Stimulated activated CD4-positive, alpha-beta T cell treated with anti-CD3 and anti-CD28 coated beads, Interleukin-4, amount 100 ng/mL, for 4 hours (primary cell): Measurements from ENCODE around the gene KRTAP9-3.
"Not testable (repeated sequence)": the region's sequence is repeated elsewhere in the genome, so short reads cannot be mapped to it uniquely, and the experiment has no call there.

ENCODE experiments used
- DNase-seq, 2 experiments: peaks; one replicate each; pipeline ENCODE4 v3.0.0-alpha.2; 2020

Gene KRTAP9-3

GRCh38 chr17:41232399-41233105 is at the start of gene KRTAP9-3:
KRTAP9-3 (plus strand) TSS chr17:41232449; CDS start chr17:41232502, 53 bp downstream.
- not testable (repeated sequence) for DNase-seq

GRCh38 chr17:41184480-41184961 is 47.7 kb upstream of the KRTAP9-3 start, which contains the start of gene KRTAP4-1:
KRTAP4-1 (minus strand) TSS chr17:41184911; CDS start chr17:41184854, 57 bp downstream.
- DNase-seq = no peak

- DNase-seq = no peak
These were observed 47.2 kb upstream of the KRTAP9-3 start for GRCh38 chr17:41185001-41185400.

- no peak for DNase-seq
These were observed 45.4 kb upstream of the KRTAP9-3 start for GRCh38 chr17:41186872-41187271.

GRCh38 chr17:41189837-41190318 is 42.4 kb upstream of the KRTAP9-3 start, which contains the start of gene KRTAP9-1:
KRTAP9-1 (plus strand) TSS chr17:41189887; CDS start chr17:41189887, 0 bp downstream.
- DNase-seq = not testable (repeated sequence)

GRCh38 chr17:41190328-41190727 is 41.9 kb upstream of the KRTAP9-3 start:
- DNase-seq = no peak

- DNase-seq = no peak
These were observed 36.2 kb upstream of the KRTAP9-3 start for GRCh38 chr17:41196068-41196467.

- no peak for DNase-seq
These were observed 32.7 kb upstream of the KRTAP9-3 start for GRCh38 chr17:41199421-41200078.

- DNase-seq = no peak
These were observed 20.3 kb upstream of the KRTAP9-3 start for GRCh38 chr17:41211845-41212466.

- no peak for DNase-seq
These were observed 19.6 kb upstream of the KRTAP9-3 start for GRCh38 chr17:41212524-41213169.

- no peak for DNase-seq
These were observed 16.6 kb upstream of the KRTAP9-3 start for GRCh38 chr17:41215681-41216080.

- no peak for DNase-seq
These were observed 8.4 kb upstream of the KRTAP9-3 start for GRCh38 chr17:41223821-41224220.

- no peak for DNase-seq
These were observed 6.2 kb upstream of the KRTAP9-3 start for GRCh38 chr17:41226051-41226450.

GRCh38 chr17:41226598-41227095 is 5.6 kb upstream of the KRTAP9-3 start, which contains the start of gene KRTAP9-2:
KRTAP9-2 (plus strand) TSS chr17:41226648; CDS start chr17:41226655, 7 bp downstream.
- not testable (repeated sequence) for DNase-seq

- DNase-seq = no peak
These were observed 2.2 kb upstream of the KRTAP9-3 start for GRCh38 chr17:41230094-41230493.

GRCh38 chr17:41231731-41232130 is 518 bp upstream of the KRTAP9-3 start:
- no peak for DNase-seq

- DNase-seq = not testable (repeated sequence)
These were observed 4.9 kb downstream of the KRTAP9-3 start for GRCh38 chr17:41237116-41237515.

GRCh38 chr17:41237949-41238437 is 5.7 kb downstream of the KRTAP9-3 start, which contains the start of gene KRTAP9-8:
KRTAP9-8 (plus strand) TSS chr17:41237999; CDS start chr17:41238052, 53 bp downstream.
- not testable (repeated sequence) for DNase-seq

- not testable (repeated sequence) for DNase-seq
These were observed 14.9 kb downstream of the KRTAP9-3 start for GRCh38 chr17:41246995-41247787.

- DNase-seq = not testable (repeated sequence)
These were observed 17.5 kb downstream of the KRTAP9-3 start, which contains the start of gene KRTAP9-4 for GRCh38 chr17:41249637-41250240. KRTAP9-4 (plus strand) TSS chr17:41249687; CDS start chr17:41249721, 34 bp downstream.

- no peak for DNase-seq
These were observed 19.0 kb downstream of the KRTAP9-3 start for GRCh38 chr17:41251261-41251660.
